Posterior vena cava (tissue), 2 donors: ENCODE data around the gene TAF6. TPM values are rescaled to one million over a fixed set of nuclear protein-coding genes. Genes with fewer than 3 reads are reported as not detected.

Experiments
- DNase-seq: peaks from one replicate; pipeline ENCODE4 v3.0.0-alpha.2; 2020; ENCODE audit warnings: low spot score
- intact Hi-C, 2 donors: fragments of 100-400 bp; cut with DNase I; formaldehyde crosslinking; loops; one replicate each; pipeline versions ENCODE4 v1.14.1 to v1.14.2; 2022 to 2023
- total RNA-seq, 2 donors: library from RNA; stranded (reverse); fragmentation: NEBNext Ultra II Directional; extraction: Animal tissue kit (Norgen Biotek cat#: 25700); gene quantifications; one replicate each; pipeline ENCODE4 v1.2.1, GENCODE V29; 2021
- donor health status: DM: yes; HTN: yes; CAD: no.
- donor health status: DM: yes; HTN: yes; CAD: no.

Gene TAF6
- total RNA-seq, 2 donors from 2014 or later: 34.3 to 35.4 TPM

DNA sequence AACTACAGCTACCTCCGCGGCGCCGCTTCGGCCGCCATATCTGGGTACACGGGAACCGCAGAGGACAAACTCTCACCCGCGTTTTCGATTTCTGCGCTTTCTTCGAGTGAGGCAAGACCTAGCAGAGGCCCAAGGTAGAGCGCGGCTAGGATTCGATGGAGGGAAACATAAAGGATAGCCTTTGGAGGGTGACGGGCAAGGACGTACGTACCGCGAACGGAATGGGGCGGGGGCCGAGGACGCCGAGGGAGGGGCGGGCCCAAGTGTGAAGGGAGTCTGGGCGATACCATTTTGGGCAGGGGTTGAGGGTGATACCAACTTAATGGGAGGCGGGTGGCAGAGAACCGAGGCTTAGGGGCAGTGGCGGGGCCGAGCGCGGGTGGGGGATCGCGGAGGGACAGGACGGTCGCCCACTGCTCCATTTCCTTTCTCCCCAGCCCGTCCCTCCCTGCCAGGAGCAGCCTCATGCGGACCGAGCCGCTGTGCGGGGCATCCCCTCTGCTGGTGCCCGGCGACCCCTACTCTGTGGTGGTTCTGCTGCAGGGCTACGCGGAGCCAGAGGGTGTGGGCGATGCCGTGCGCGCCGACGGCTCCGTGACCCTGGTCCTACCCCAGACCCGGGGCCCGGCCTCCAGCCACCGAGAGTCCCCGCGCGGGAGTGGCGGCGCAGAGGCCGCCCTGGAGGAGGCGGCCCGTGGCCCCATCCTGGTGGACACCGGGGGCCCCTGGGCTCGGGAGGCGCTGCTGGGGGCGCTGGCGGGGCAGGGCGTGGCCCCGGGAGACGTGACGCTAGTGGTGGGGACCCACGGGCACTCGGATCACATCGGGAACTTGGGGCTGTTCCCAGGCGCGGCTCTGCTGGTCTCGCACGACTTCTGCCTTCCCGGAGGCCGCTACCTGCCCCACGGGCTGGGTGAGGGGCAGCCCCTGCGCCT, 8.0 kb upstream of the TAF6 start, which contains the start of gene MBLAC1:
Gene MBLAC1, plus strand, starts transcription at position 37 of the 935 bp plus-strand sequence. Its CDS starts 429 bp downstream, at position 466.
- intact Hi-C loops: no loop called here
- DNase-seq: peak; percentile 95

- DNase-seq: no peak
- intact Hi-C loops: no loop called here
Observed at GRCh38 chr7:100126239-100126930, 7.2 kb upstream of the TAF6 start.

GRCh38 chr7:100124301-100125230, 5.4 kb upstream of the TAF6 start:
- intact Hi-C loops: loop anchor here in 1 of 2 donors (5.0 kb wide), 1 partner anchor 1563 kb away; no protein-coding TSS in a partner anchor
- no peak for DNase-seq

DNA sequence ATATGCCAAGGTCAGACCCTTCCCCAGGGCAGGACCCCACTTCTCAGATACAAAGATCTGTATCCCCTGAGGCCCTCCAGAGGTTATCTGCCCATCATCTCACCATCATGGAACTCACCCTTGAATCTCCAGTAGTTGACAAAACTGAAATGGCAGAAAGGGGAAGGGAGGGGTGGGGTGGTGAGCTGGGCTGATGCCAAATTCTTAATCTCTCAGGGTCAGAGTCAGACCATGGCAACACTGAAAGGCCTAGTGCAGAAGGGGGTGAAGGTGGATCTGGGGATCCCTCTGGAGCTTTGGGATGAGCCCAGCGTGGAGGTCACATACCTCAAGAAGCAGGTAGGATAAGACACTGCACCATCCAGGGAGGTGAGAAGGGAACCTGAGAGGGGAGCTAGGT, 3.4 kb upstream of the TAF6 start:
- no peak for DNase-seq
- intact Hi-C loops: loop anchor here in 1 of 2 donors (5.0 kb wide), 1 partner anchor 1565 kb away; no protein-coding TSS in a partner anchor

- no peak for DNase-seq
- intact Hi-C loops: loop anchor here in 1 of 2 donors (5.0 kb wide), 1 partner anchor 1565 kb away; no protein-coding TSS in a partner anchor
Observed at GRCh38 chr7:100122067-100122466, 2.9 kb upstream of the TAF6 start.

DNA sequence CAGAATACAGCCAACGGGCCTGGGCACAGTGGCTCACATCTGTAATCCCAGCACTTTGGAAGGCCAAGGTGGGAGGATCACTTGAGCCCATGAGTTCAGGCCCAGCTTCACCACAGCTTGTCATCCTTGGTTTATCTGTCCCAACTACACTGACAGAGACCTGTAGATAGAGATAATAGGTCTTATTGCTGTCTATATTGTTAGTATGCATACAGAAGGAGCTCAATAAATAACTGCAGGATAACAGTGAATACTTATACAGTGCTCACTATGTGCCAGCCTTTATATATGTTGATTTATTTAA, 1.5 kb upstream of the TAF6 start:
- intact Hi-C loops: loop anchor here in 1 of 2 donors (5.0 kb wide), 1 partner anchor 1567 kb away; no protein-coding TSS in a partner anchor
- DNase-seq: no peak

GRCh38 chr7:100119970-100120732, 993 bp upstream of the TAF6 start:
- peak; percentile 87 for DNase-seq

DNA sequence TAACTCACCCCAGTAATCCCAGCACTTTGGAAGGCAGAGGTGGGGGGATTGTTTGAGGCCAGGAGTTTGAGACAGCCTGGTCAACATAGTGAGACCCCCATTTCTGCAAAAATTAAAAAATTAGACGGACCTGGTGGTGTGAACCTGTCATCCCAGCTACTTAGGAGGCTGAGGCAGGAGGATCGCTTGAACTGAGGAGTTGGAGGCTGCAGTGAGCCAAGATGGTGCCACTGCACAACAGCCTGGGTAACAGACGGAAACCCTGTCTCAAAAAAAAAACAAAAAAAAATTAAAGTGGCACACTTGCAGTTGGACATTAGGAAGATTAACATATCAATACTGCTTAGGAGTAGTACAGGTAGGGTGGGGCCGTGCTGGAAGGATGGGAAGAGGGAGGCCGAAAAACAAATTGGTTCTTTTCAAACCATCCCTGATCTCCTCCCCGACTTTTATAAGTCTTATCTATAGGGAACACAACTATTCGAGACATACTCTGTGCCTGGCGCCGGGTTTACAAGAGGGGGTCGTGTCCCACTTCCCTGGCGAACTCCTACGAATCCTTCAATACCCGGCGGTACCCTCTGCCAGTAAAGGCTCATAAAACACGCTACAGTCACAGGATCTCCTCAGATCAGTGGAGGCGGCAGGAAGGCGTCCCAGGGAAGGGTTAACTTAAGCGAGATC, 628 bp downstream of the TAF6 start:
- intact Hi-C loops: no loop called here

More at GRCh38 chr7:100119970-100120732, 993 bp upstream of the TAF6 start:
- intact Hi-C loops: loop anchor here in 1 of 2 donors (5.0 kb wide), 1 partner anchor 1567 kb away; no protein-coding TSS in a partner anchor

DNA sequence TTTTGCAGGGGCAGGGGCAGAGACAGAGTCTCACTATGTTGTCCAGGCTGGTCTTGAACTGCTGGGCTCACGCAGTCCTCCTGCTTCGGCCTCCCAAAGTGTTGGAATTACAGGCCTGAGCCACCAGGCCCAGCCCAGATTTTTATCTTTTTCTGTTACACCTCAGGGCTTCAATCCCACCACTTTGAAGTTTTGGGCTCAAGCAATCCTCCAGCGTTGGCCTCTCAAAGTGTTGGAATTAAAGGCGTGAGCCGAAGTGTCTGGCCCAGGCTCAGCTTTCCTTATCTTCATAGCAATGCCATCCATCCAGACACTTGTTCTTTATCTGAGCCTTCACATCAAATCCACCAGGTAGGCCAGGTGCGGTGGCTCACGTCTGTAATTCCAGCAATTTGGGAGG, 4.1 kb downstream of the TAF6 start:
- DNase-seq: no peak
- intact Hi-C loops: no loop called here

More for the DNA sequence above, 628 bp downstream of the TAF6 start:
- no peak for DNase-seq

DNA sequence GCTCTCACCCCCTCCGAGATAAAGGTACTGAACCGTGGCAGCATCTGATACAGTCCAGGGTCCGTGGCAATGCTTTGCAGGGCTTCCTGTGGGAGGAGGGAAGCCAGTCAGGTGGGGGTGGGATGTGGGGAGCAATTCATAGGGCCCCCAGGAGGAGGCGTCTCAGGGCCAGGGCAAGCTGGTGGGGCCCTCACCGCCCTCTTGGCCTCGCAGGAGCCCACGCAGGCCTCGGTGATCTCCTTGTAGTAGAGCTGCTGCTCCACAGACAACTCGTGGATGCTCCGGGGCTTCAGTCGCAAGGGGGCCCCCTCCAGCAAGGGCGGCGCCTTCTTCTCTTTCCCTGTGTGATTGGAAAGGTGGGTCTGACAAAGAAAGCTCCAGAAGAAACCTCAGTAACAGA, 7.2 kb downstream of the TAF6 start:
- no peak for DNase-seq
- intact Hi-C loops: no loop called here

- intact Hi-C loops: no loop called here
- no peak for DNase-seq
Observed at GRCh38 chr7:100111156-100111555, 8.0 kb downstream of the TAF6 start.

GRCh38 chr7:100109521-100110163, 9.5 kb downstream of the TAF6 start:
- DNase-seq: no peak
- intact Hi-C loops: no loop called here

DNA sequence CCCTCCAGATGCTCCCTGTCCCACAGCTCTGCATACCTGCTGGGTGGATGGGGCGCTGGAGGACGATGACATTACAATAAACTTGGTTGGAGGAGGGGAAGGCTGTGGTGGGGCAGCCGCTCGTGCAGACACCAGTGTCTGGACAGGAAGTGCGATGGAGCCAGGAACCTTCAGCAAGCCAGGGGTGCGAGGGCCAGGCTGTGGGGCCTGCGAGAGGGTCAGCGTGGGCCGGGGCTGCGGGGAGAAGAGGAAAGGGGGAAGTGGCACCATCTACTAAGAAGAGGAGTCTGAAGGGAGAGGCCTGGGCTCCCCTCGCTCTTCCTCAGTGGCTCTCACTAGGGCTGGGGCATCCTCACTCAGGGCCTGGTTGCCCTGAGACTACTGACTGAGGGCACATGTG, 11.3 kb downstream of the TAF6 start:
- intact Hi-C loops: no loop called here
- DNase-seq: no peak

DNA sequence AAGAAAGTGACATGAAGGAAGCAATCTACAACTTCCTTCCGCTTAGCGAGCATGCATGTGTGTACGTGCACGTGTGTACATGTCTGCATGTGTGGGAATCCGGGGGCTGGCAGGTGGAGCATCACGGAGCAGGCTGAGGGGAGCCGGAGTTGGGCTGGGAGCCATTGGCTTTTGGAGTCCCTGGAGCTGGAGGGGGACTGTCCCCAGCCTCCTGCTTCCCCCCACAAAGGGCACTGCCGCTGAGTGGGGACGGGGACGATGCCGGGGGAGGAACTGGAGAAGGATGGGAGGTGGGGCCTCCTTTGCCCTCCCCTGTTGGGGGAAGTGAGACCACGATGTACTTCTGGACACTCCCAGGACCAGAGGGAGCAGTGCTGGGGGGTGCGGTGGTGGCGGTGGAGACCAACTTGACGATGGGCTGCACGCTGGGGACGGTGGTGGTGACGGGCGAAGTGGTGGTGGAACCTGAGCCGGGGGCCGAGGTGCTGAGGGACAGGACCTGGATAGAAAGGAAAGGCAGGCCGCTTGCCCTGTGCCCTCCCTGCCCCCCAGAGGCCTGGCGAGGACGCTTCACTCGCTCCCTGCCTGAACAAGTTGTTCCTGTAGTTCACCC, 11.9 kb downstream of the TAF6 start:
- DNase-seq: no peak
- intact Hi-C loops: no loop called here

DNA sequence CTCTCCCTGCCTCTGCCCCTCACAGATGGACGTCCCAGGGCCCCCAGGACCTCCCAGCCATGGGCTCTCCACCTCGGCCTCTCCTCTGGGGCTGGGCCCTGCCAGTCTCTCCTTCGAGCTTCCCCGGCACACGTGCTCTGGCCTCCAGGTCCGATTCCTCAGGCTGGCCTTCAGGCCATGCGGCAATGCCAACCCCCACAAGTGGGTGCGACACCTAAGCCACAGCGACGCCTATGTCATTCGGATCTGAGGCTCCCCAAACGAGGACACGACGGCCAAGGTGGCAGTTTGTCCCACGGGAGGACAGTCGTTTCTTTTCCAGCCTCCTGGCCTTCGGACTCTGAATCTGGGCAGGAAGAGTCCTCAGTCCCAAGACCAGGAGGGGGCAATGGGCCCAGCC, 12.5 kb downstream of the TAF6 start:
- intact Hi-C loops: no loop called here
- DNase-seq: no peak

DNA sequence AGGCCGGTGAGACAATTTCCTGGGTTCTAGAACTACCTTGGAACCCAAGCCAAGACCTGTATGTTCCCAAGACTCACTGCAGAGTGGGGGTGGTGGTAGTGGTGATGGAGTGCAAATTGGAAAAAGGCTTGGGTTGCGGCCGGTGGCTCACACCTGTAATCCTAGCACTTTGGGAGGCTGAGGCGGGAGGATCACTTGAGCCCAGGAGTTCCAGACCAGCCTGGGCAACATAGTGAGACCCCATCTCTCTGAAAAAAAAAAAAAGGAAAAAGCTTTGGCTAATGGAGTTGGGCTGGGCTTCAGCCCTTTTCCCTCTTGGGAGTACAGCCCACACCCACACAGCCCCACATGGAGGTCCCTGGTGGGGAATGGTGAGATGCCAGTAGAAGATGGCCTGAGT, 13.6 kb downstream of the TAF6 start:
- intact Hi-C loops: no loop called here
- DNase-seq: no peak
